Thyroid gland (tissue), 4 donors: ENCODE results near the gene CSAD. TPM values are rescaled to one million over a fixed set of nuclear protein-coding genes. Genes with fewer than 3 reads are reported as not detected.
A peak's percentile ranks its signal among the peaks of the same experiment; 100 is the strongest.

Experiments
- DNase-seq, 2 donors: peaks; one replicate each; pipeline ENCODE4 v3.0.0-alpha.2; 2019
- H3K27ac ChIP-seq, 3 donors: fragments of 200-600 bp; sonication (generic); 1 replicate in 2 of 3; 2 replicates in 1 of 3; pipeline ENCODE4 v1.5.1; 2016 to 2019; ENCODE audit warnings: mild to moderate bottlenecking in 1 of 3, moderate library complexity in 1 of 3
- H3K27me3 ChIP-seq: fragments of 200-600 bp; sonication (generic); one replicate; pipeline ENCODE4 v1.5.1; 2019
- H3K36me3 ChIP-seq, 2 donors: fragments of 200-600 bp; sonication (generic); one replicate each; pipeline ENCODE4 v1.5.1; 2016 to 2019
- H3K4me1 ChIP-seq, 2 donors: fragments of 200-600 bp; sonication (generic); one replicate each; pipeline ENCODE4 v1.5.1; 2017 to 2019
- H3K4me3 ChIP-seq, 3 donors: fragments of 200-600 bp; sonication (generic); replicated peaks in 1 of 3; 1 replicate in 2 of 3; 2 replicates in 1 of 3; pipeline ENCODE4 v1.5.1; 2016; ENCODE audit warnings: mild to moderate bottlenecking in 1 of 3
- H3K9me3 ChIP-seq: fragments of 200-600 bp; sonication (generic); one replicate; pipeline ENCODE4 v1.5.1; 2017
- CTCF ChIP-seq, 6 experiments: fragments of 200-600 bp in 3 of 6; fragments of 450-650 bp in 3 of 6; sonication (generic) in 3 of 6; IDR thresholded peaks; one replicate each; pipeline ENCODE4 v1.5.1; 2016 to 2019; ENCODE audit warnings: antibody characterized with exemption in 6 of 6, mild to moderate bottlenecking in 2 of 6, inconsistent platforms in 1 of 6, moderate library complexity in 1 of 6
- POLR2A ChIP-seq, 2 donors: fragments of 450-650 bp; IDR thresholded peaks; one replicate each; pipeline ENCODE4 v1.6.1; 2017; ENCODE audit warnings: antibody characterized with exemption in 2 of 2, mild to moderate bottlenecking in 2 of 2, moderate library complexity in 1 of 2
- WGBS, 2 donors: methylation state at CpG; one replicate each; pipeline ENCODE4 v1.1.5; 2017; 5-methylcytosine and 5-hydroxymethylcytosine counted together
- intact Hi-C: fragments of 100-400 bp; cut with DNase I; formaldehyde crosslinking; loops from one replicate; pipeline ENCODE4 v1.15.1; 2023
- total RNA-seq, 4 donors: library from RNA; depleted of rRNA; stranded (reverse); fragments of >200 nt; gene quantifications; one replicate each; pipeline ENCODE4 v1.2.3, GENCODE V29; 2016

CSAD gene
- 10 to 100 TPM; 20.6 to 39.7 (median 25.2) TPM for total RNA-seq

- H3K4me3 ChIP-seq: peak within 1 kb of the TSS; percentile 13 to 77 (median 52)
- no peaks in the 10 kb centered on the region for H3K9me3 ChIP-seq
- no peaks in the 10 kb centered on the region for H3K27me3 ChIP-seq
- H3K27ac ChIP-seq: peak within 1 kb of the TSS; percentile 87 to 95 (median 93)
- peaks cover 22 to 28% of the 10 kb centered on the region in 2 donors for H3K4me1 ChIP-seq
- peak; percentile 99 for DNase-seq
- 0 to 1% methylated on average over 17 to 40 of the region's 70 CpGs for WGBS, 2 donors
- intact Hi-C loops: no loop called here
- TF ChIP-seq CTCF (IDR thresholded peaks at IDR 0.05) (no peak), POLR2A (IDR thresholded peaks at IDR 0.05) (peak in 1 of 2 donors; percentile 87)
- H3K36me3 ChIP-seq: peaks cover 28 to 33% of the 10 kb centered on the region in 2 donors
Observed at GRCh38 chr12:53180220-53180930, at the start of gene CSAD, which contains the start of gene ZNF740. Gene CSAD (minus strand): TSS chr12:53180925. CDS start chr12:53173470, 7,455 bp downstream. Gene ZNF740 (plus strand): TSS chr12:53180722. CDS start chr12:53181984, 1,262 bp downstream.

- 38 to 41% methylated on average over 7 of the region's 10 CpGs for WGBS, 2 donors
Observed at GRCh38 chr12:53230108-53230845, 49.6 kb upstream of the CSAD start.

GRCh38 chr12:53229454-53229853 is 48.7 kb upstream of the CSAD start:
- H3K36me3 ChIP-seq: peaks cover 0 to 9% of the 10 kb centered on the region in 2 donors
- TF ChIP-seq POLR2A (IDR thresholded peaks at IDR 0.05) (no peak), CTCF (IDR thresholded peaks at IDR 0.05) (no peak)
- WGBS, 2 donors: 81 to 86% methylated on average over 2 of the region's 2 CpGs
- H3K4me1 ChIP-seq: peaks cover 37 to 61% of the 10 kb centered on the region in 2 donors
- H3K27ac ChIP-seq: peak overlapping the region in 2 of 3 donors; percentile 5 to 91
- H3K4me3 ChIP-seq: no peak overlapping the region
- no peaks in the 10 kb centered on the region for H3K27me3 ChIP-seq
- intact Hi-C loops: no loop called here
- no peaks in the 10 kb centered on the region for H3K9me3 ChIP-seq
- no peak for DNase-seq

More at GRCh38 chr12:53230108-53230845, 49.6 kb upstream of the CSAD start:
- TF ChIP-seq POLR2A (IDR thresholded peaks at IDR 0.05) (no peak), CTCF (IDR thresholded peaks at IDR 0.05) (no peak)
- H3K36me3 ChIP-seq: peaks cover 0 to 9% of the 10 kb centered on the region in 2 donors
- H3K9me3 ChIP-seq: no peaks in the 10 kb centered on the region
- H3K27ac ChIP-seq: peak overlapping the region; percentile 5 to 91 (median 84)
- peak; percentile 89 to 96 for DNase-seq
- H3K4me1 ChIP-seq: peaks cover 32 to 53% of the 10 kb centered on the region in 2 donors
- H3K27me3 ChIP-seq: no peaks in the 10 kb centered on the region
- H3K4me3 ChIP-seq: no peak overlapping the region
- intact Hi-C loops: no loop called here

GRCh38 chr12:53227836-53228235 is 47.1 kb upstream of the CSAD start:
- no peak overlapping the region for H3K27ac ChIP-seq

More at GRCh38 chr12:53227836-53228235, 47.1 kb upstream of the CSAD start:
- no peaks in the 10 kb centered on the region for H3K9me3 ChIP-seq
- no peaks in the 10 kb centered on the region for H3K27me3 ChIP-seq
- 73 to 92% methylated on average over 1 of the region's 1 CpG for WGBS, 2 donors
- H3K36me3 ChIP-seq: peaks cover 0 to 9% of the 10 kb centered on the region in 2 donors
- DNase-seq: no peak
- TF ChIP-seq POLR2A (IDR thresholded peaks at IDR 0.05): no peak
- TF ChIP-seq CTCF (IDR thresholded peaks at IDR 0.05): no peak
- no peak overlapping the region for H3K4me3 ChIP-seq
- intact Hi-C loops: no loop called here
- peaks cover 34 to 61% of the 10 kb centered on the region in 2 donors for H3K4me1 ChIP-seq
